ENCODE measurements around the gene KMT2A.
"Not testable (repeated sequence)": the region's sequence is repeated elsewhere in the genome, so short reads cannot be mapped to it uniquely, and the experiment has no call there.

The KMT2A gene

GRCh38 chr11:118447423-118447822, 11.1 kb downstream of the KMT2A start:
- ChIA-PET CTCF (no interaction called here), POLR2A (ENCODE audit: low non-redundant PET) (no interaction called here)
- no peak overlapping the region for H3K27ac ChIP-seq
- DNase-seq (ENCODE audit: low spot score) = no peak
- no peak for TF ChIP-seq CTCF (conservative IDR thresholded peaks at IDR 0.05; ENCODE audit: low read depth)

DNA sequence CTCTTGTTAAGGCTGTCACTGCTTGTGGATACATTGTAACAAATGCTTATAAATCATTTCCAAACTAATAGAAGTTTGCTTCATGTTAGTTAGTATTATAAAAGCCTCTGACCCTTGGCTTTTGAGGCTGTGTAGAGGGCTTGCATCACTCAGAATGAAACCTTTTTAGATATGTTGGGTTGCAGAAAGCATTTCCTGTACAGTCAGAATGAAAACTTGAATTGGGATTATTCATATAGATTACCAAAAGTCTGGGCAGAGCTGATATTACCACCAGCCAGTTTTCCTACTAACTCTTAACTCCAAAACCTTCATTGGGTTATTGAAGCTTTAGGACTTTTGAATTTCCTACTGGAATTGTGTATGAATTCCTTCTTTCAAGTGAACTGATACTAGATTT, 12.0 kb downstream of the KMT2A start:
- TF ChIP-seq CTCF (conservative IDR thresholded peaks at IDR 0.05; ENCODE audit: low read depth) = no peak
- ChIA-PET CTCF (interaction anchor here (0.6 kb wide), 1 partner anchor 61 kb away, joined by 3 read pairs; no protein-coding TSS in a partner anchor), POLR2A (ENCODE audit: low non-redundant PET) (no interaction called here)
- no peak for DNase-seq (ENCODE audit: low spot score)
- no peak overlapping the region for H3K27ac ChIP-seq

- no peak for DNase-seq (ENCODE audit: low spot score)
- no peak overlapping the region for H3K27ac ChIP-seq
- ChIA-PET POLR2A (ENCODE audit: low non-redundant PET) (no interaction called here), CTCF (no interaction called here)
- no peak for TF ChIP-seq CTCF (conservative IDR thresholded peaks at IDR 0.05; ENCODE audit: low read depth)
Observed at GRCh38 chr11:118449316-118449918, 13.1 kb downstream of the KMT2A start.

- ChIA-PET POLR2A (ENCODE audit: low non-redundant PET) (no interaction called here), CTCF (interaction anchor here (0.6 kb wide), 1 partner anchor 13 kb away, joined by 3 read pairs; no protein-coding TSS in a partner anchor)
- no peak for DNase-seq (ENCODE audit: low spot score)
- H3K27ac ChIP-seq = no peak overlapping the region
- no peak for TF ChIP-seq CTCF (conservative IDR thresholded peaks at IDR 0.05; ENCODE audit: low read depth)
Observed at GRCh38 chr11:118450451-118450850, 14.2 kb downstream of the KMT2A start.

GRCh38 chr11:118462178-118462577, 25.9 kb downstream of the KMT2A start:
- POLR2A ChIA-PET (ENCODE audit: low non-redundant PET) = no interaction called here
- no peak for DNase-seq (ENCODE audit: low spot score)
- CTCF ChIA-PET = no interaction called here
- TF ChIP-seq CTCF (conservative IDR thresholded peaks at IDR 0.05; ENCODE audit: low read depth) = no peak
- H3K27ac ChIP-seq = no peak overlapping the region

DNA sequence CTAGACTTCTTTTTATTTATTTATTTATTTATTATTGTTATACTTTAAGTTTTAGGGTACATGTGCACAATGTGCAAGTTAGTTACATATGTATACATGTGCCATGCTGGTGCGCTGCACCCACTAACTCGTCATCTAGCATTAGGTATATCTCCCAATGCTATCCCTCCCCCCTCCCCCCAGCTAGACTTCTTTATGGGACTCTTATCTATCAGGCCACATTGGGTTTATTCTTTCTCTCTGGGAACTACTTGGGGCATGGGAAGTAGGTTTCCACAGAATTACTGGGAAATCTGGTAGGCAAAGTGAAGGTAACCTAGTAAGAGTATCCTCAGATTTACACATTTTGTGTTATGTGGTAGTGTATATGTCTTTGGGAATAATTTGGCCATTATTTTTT, 32.7 kb downstream of the KMT2A start:
- CTCF ChIA-PET = interaction anchor here (0.5 kb wide), 1 partner anchor 38 kb away, joined by 3 read pairs; no protein-coding TSS in a partner anchor
- POLR2A ChIA-PET (ENCODE audit: low non-redundant PET); DNase-seq (ENCODE audit: low spot score); H3K27ac ChIP-seq: not testable (repeated sequence)

GRCh38 chr11:118471030-118471429, 34.7 kb downstream of the KMT2A start:
- no peak overlapping the region for H3K27ac ChIP-seq
- ChIA-PET POLR2A (ENCODE audit: low non-redundant PET) (no interaction called here), CTCF (interaction anchor here (1.0 kb wide), 1 partner anchor 272 kb away, joined by 4 read pairs; no protein-coding TSS in a partner anchor)
- no peak for DNase-seq (ENCODE audit: low spot score)
- TF ChIP-seq CTCF (conservative IDR thresholded peaks at IDR 0.05; ENCODE audit: low read depth) = no peak
